GM12874 (cell line): ENCODE results near the gene FARP1.

Experiments used
- CTCF ChIP-seq: IDR thresholded peaks from 2 replicates; pipeline ENCODE4 v1.5.1; 2011; ENCODE audit warnings: low read depth, mild to moderate bottlenecking, control low read depth, low read length, moderate library complexity; ENCODE audit not compliant: insufficient read depth

Gene FARP1

GRCh38 chr13:98442391-98443230 lies 299.7 kb downstream of the FARP1 start:
- TF ChIP-seq CTCF = no peak

- TF ChIP-seq CTCF = no peak
Observed at GRCh38 chr13:98443329-98443728, 300.4 kb downstream of the FARP1 start.

GRCh38 chr13:98443800-98444325 lies 301.0 kb downstream of the FARP1 start:
- TF ChIP-seq CTCF = no peak

- TF ChIP-seq CTCF = no peak
Observed at GRCh38 chr13:98444381-98444780, 301.5 kb downstream of the FARP1 start.

- TF ChIP-seq CTCF = peak; percentile 99
Observed at GRCh38 chr13:98445340-98446233, 302.7 kb downstream of the FARP1 start.

- TF ChIP-seq CTCF = no peak
Observed at GRCh38 chr13:98446234-98446621, 303.3 kb downstream of the FARP1 start.

- no peak for TF ChIP-seq CTCF
Observed at GRCh38 chr13:98447130-98447529, 304.2 kb downstream of the FARP1 start.
